ENCODE results near the gene PPFIA2. TPM values are rescaled to one million over a fixed set of nuclear protein-coding genes. Genes with fewer than 3 reads are reported as not detected.

PPFIA2 gene
- total and polyA plus RNA-seq, 10 of the 15 experiments (the other 5 are each of a cell fraction or from before 2014, with no cell fraction given): 0.06 to 0.39 (median 0.18) TPM; not detected in 6

- WGBS (ENCODE audit: insufficient coverage, insufficient replicate concordance, low lambda C conversion rate, missing lambda C conversion rate): 46% methylated on average over 8 of the region's 8 CpGs
- TF ChIP-seq PKNOX1 (IDR thresholded peaks at IDR 0.05): no peak
- TF ChIP-seq NFXL1 (IDR thresholded peaks at IDR 0.05; ENCODE audit: borderline replicate concordance): no peak
- no peak for TF ChIP-seq BCLAF1 (IDR thresholded peaks at IDR 0.05)
- TF ChIP-seq MLLT1 (IDR thresholded peaks at IDR 0.05): no peak
- no peak for TF ChIP-seq CBX5 (IDR thresholded peaks at IDR 0.05; ENCODE audit: low read depth)
- H3K9me3 ChIP-seq (replicated peaks; ENCODE audit: control insufficient read depth, insufficient read depth, low read length): no peaks in the 10 kb centered on the region
- intact Hi-C loops (cut with micrococcal nuclease; ENCODE audit: unreplicated experiment): no loop called here
- no peaks in the 10 kb centered on the region for H3K36me3 ChIP-seq (ENCODE audit: control insufficient read depth in 2 of 2, insufficient read depth in 2 of 2, low read length in 1 of 2)
- H3K4me1 ChIP-seq (ENCODE audit: control insufficient read depth, insufficient read depth, low read length): no peaks in the 10 kb centered on the region
- ChIA-PET CTCF (no interaction called here), RAD21 (ENCODE audit: unreplicated experiment) (no interaction called here), SMC1A (ENCODE audit: uncharacterized antibody, unreplicated experiment) (no interaction called here), POLR2A (no interaction called here)
- in situ Hi-C loops (cut with MboI): no loop called here
- H3K4me3 ChIP-seq: no peak overlapping the region
- ATAC-seq (no peak), FAIRE-seq (no peak), DNase-seq (ENCODE audit: low read depth, low spot score) (no peak)
- no peaks in the 10 kb centered on the region for H3K27me3 ChIP-seq (replicated peaks in 1 of 2; ENCODE audit: control insufficient read depth in 2 of 2, insufficient read depth in 2 of 2, low read length in 1 of 2)
- no peaks in the 10 kb centered on the region for H3K79me2 ChIP-seq (ENCODE audit: control insufficient read depth, insufficient read depth, low read length)
- H3K4me2 ChIP-seq (ENCODE audit: control insufficient read depth, insufficient read depth): no peak overlapping the region
- H3K9ac ChIP-seq (ENCODE audit: control insufficient read depth, insufficient read depth, low read length): no peak overlapping the region
- no peak overlapping the region for H3K27ac ChIP-seq (ENCODE audit: control insufficient read depth, insufficient read depth)
- BruUV-seq (replicated peaks): no TSS peak
- H4K20me1 ChIP-seq (ENCODE audit: control insufficient read depth, insufficient read depth): no peaks in the 10 kb centered on the region
- H2AFZ ChIP-seq (ENCODE audit: control insufficient read depth, low read depth, low read length): no peak overlapping the region
These were observed 484.3 kb downstream of the PPFIA2 start for GRCh38 chr12:81274637-81275529.

All from GM12878 (cell line).